Left ventricle myocardium inferior (tissue), 1 donor: ENCODE results near the gene ASB13. TPM values are rescaled to one million over a fixed set of nuclear protein-coding genes. Genes with fewer than 3 reads are reported as not detected.
A peak's percentile ranks its signal among the peaks of the same experiment; 100 is the strongest.

Source experiments
- DNase-seq: peaks from one replicate; pipeline ENCODE4 v3.0.0-alpha.2; 2020
- H3K27ac ChIP-seq: fragments of 200-600 bp; replicated peaks from 2 replicates; pipeline ENCODE4 v1.8.0; 2021
- H3K27me3 ChIP-seq: fragments of 200-600 bp; 2 replicates; pipeline ENCODE4 v1.8.0; 2021; ENCODE audit warnings: low read depth
- H3K36me3 ChIP-seq: fragments of 200-600 bp; 2 replicates; pipeline ENCODE4 v1.8.0; 2021
- H3K4me1 ChIP-seq: fragments of 200-600 bp; 2 replicates; pipeline ENCODE4 v1.8.0; 2021
- H3K4me3 ChIP-seq: fragments of 200-600 bp; 2 replicates; pipeline ENCODE4 v1.8.0; 2021; ENCODE audit warnings: mild to moderate bottlenecking, moderate library complexity
- H3K9me3 ChIP-seq: fragments of 200-600 bp; replicated peaks from 2 replicates; pipeline ENCODE4 v1.8.0; 2021
- CTCF ChIP-seq: fragments of 200-600 bp; IDR thresholded peaks from 2 replicates; pipeline ENCODE4 v1.8.0; 2021; ENCODE audit warnings: antibody characterized with exemption, mild to moderate bottlenecking, borderline replicate concordance
- intact Hi-C: fragments of 100-400 bp; cut with micrococcal nuclease; formaldehyde crosslinking; loops from one replicate; pipeline ENCODE4 v1.11.0; 2022
- total RNA-seq: library from RNA; stranded (reverse); fragmentation: NEBNext Ultra II Directional; extraction: Animal tissue kit (Norgen Biotek cat#: 25700); gene quantifications from one replicate; pipeline ENCODE4 v1.2.1, GENCODE V29; 2021
- donor health status: DM: no; HTN: yes; CAD: no; lungs with severe emphysema.

Gene ASB13
- total RNA-seq, 1 donor from 2014 or later, result 15.6 TPM

GRCh38 chr10:5645944-5646617 is 20.3 kb downstream of the ASB13 start:
- peak; percentile 50 for DNase-seq

GRCh38 chr10:5645375-5645774 is 21.0 kb downstream of the ASB13 start:
- H3K27me3 ChIP-seq, result no peaks in the 10 kb centered on the region
- H3K4me3 ChIP-seq, result no peak overlapping the region
- H3K4me1 ChIP-seq, result peaks cover 48% of the 10 kb centered on the region
- H3K27ac ChIP-seq, result peak overlapping the region; percentile 85
- no peak for TF ChIP-seq CTCF
- no peaks in the 10 kb centered on the region for H3K9me3 ChIP-seq
- intact Hi-C loops, result no loop called here
- peaks cover 56% of the 10 kb centered on the region for H3K36me3 ChIP-seq
- peak; percentile 40 for DNase-seq

More at GRCh38 chr10:5645944-5646617, 20.3 kb downstream of the ASB13 start:
- intact Hi-C loops, result no loop called here
- H3K27ac ChIP-seq, result peak overlapping the region; percentile 85
- peaks cover 44% of the 10 kb centered on the region for H3K4me1 ChIP-seq
- H3K36me3 ChIP-seq, result peaks cover 53% of the 10 kb centered on the region
- H3K27me3 ChIP-seq, result no peaks in the 10 kb centered on the region
- H3K4me3 ChIP-seq, result no peak overlapping the region
- TF ChIP-seq CTCF, result no peak
- no peaks in the 10 kb centered on the region for H3K9me3 ChIP-seq

- peak overlapping the region; percentile 85 for H3K27ac ChIP-seq
These were observed 21.5 kb downstream of the ASB13 start for GRCh38 chr10:5644930-5645329.

GRCh38 chr10:5643346-5644067 is 22.9 kb downstream of the ASB13 start:
- H3K27ac ChIP-seq, result peak overlapping the region; percentile 85
- TF ChIP-seq CTCF, result no peak
- DNase-seq, result no peak
- H3K36me3 ChIP-seq, result peaks cover 57% of the 10 kb centered on the region
- no peaks in the 10 kb centered on the region for H3K9me3 ChIP-seq
- H3K4me3 ChIP-seq, result no peak overlapping the region
- peaks cover 52% of the 10 kb centered on the region for H3K4me1 ChIP-seq
- intact Hi-C loops, result no loop called here
- H3K27me3 ChIP-seq, result no peaks in the 10 kb centered on the region

More at GRCh38 chr10:5644930-5645329, 21.5 kb downstream of the ASB13 start:
- H3K4me1 ChIP-seq, result peaks cover 52% of the 10 kb centered on the region
- DNase-seq, result no peak
- H3K9me3 ChIP-seq, result no peaks in the 10 kb centered on the region
- no peaks in the 10 kb centered on the region for H3K27me3 ChIP-seq
- H3K4me3 ChIP-seq, result no peak overlapping the region
- intact Hi-C loops, result no loop called here
- H3K36me3 ChIP-seq, result peaks cover 56% of the 10 kb centered on the region
- TF ChIP-seq CTCF, result no peak

GRCh38 chr10:5641501-5641900 is 24.9 kb downstream of the ASB13 start:
- peaks cover 47% of the 10 kb centered on the region for H3K4me1 ChIP-seq
- no peak for DNase-seq
- intact Hi-C loops, result no loop called here
- TF ChIP-seq CTCF, result no peak
- no peaks in the 10 kb centered on the region for H3K9me3 ChIP-seq
- H3K36me3 ChIP-seq, result peaks cover 55% of the 10 kb centered on the region
- H3K27ac ChIP-seq, result no peak overlapping the region
- H3K4me3 ChIP-seq, result no peak overlapping the region
- no peaks in the 10 kb centered on the region for H3K27me3 ChIP-seq
